ENCODE data around the gene SMIM38.

- TF ChIP-seq CTCF (IDR thresholded peaks at IDR 0.05), result no peak
- TF ChIP-seq EZH2 (IDR thresholded peaks at IDR 0.05; ENCODE audit: borderline replicate concordance, insufficient read depth, low read depth, low read length, poor library complexity, severe bottlenecking), result no peak
Measured at GRCh38 chr11:69193629-69194028, 37.9 kb downstream of the SMIM38 start.

All from B cell (primary cell).